DMS79 treated with DMSO at 0.1 percent for 48 hours (cell line): ENCODE data around the gene MLLT3.
A peak's percentile ranks its signal among the peaks of the same experiment; 100 is the strongest.

Source experiments
- DNase-seq: peaks from one replicate; lab custom pipeline; 2025; lab: John Stamatoyannopoulos, UW

The MLLT3 gene

GRCh38 chr9:20379804-20380225 is 242.5 kb downstream of the MLLT3 start:
- no peak for DNase-seq

GRCh38 chr9:20378851-20379250 is 243.4 kb downstream of the MLLT3 start:
- no peak for DNase-seq

GRCh38 chr9:20377790-20378189 is 244.5 kb downstream of the MLLT3 start:
- no peak for DNase-seq

- no peak for DNase-seq
Measured at GRCh38 chr9:20376731-20377375, 245.4 kb downstream of the MLLT3 start.

GRCh38 chr9:20376042-20376441 is 246.3 kb downstream of the MLLT3 start:
- DNase-seq = no peak

GRCh38 chr9:20373263-20373662 is 249.0 kb downstream of the MLLT3 start:
- peak; percentile 3 for DNase-seq

GRCh38 chr9:20369391-20369790 is 252.9 kb downstream of the MLLT3 start:
- DNase-seq = no peak

GRCh38 chr9:20367855-20368254 is 254.4 kb downstream of the MLLT3 start:
- DNase-seq = peak; percentile 9

GRCh38 chr9:20364959-20365358 is 257.3 kb downstream of the MLLT3 start:
- no peak for DNase-seq

- peak; percentile 15 for DNase-seq
Measured at GRCh38 chr9:20363233-20363632, 259.1 kb downstream of the MLLT3 start.

GRCh38 chr9:20361656-20362570 is 260.4 kb downstream of the MLLT3 start:
- no peak for DNase-seq

- DNase-seq = no peak
Measured at GRCh38 chr9:20361229-20361628, 261.1 kb downstream of the MLLT3 start.

GRCh38 chr9:20358207-20358606 is 264.1 kb downstream of the MLLT3 start:
- no peak for DNase-seq

- no peak for DNase-seq
Measured at GRCh38 chr9:20357037-20357432, 265.3 kb downstream of the MLLT3 start.

- DNase-seq = peak; percentile 80
Measured at GRCh38 chr9:20356403-20357036, 265.8 kb downstream of the MLLT3 start.

- no peak for DNase-seq
Measured at GRCh38 chr9:20355022-20355421, 267.3 kb downstream of the MLLT3 start.

GRCh38 chr9:20353931-20354652 is 268.2 kb downstream of the MLLT3 start:
- no peak for DNase-seq

- no peak for DNase-seq
Measured at GRCh38 chr9:20353524-20353923, 268.8 kb downstream of the MLLT3 start.

GRCh38 chr9:20352591-20352990 is 269.7 kb downstream of the MLLT3 start:
- DNase-seq = no peak

GRCh38 chr9:20351715-20352114 is 270.6 kb downstream of the MLLT3 start:
- peak; percentile 94 for DNase-seq

- no peak for DNase-seq
Measured at GRCh38 chr9:20349568-20349967, 272.7 kb downstream of the MLLT3 start.

- DNase-seq = no peak
Measured at GRCh38 chr9:20343325-20343724, 279.0 kb downstream of the MLLT3 start.
